Upper lobe of left lung (tissue), 6 donors: ENCODE measurements around the gene ARMC8. TPM values are rescaled to one million over a fixed set of nuclear protein-coding genes. Genes with fewer than 3 reads are reported as not detected.
A peak's percentile ranks its signal among the peaks of the same experiment; 100 is the strongest.
"Not testable (repeated sequence)": the region's sequence is repeated elsewhere in the genome, so short reads cannot be mapped to it uniquely, and the experiment has no call there.

Experiments
- ATAC-seq, 2 donors: fragments of 200-7000 bp; cut with Tn5 transposase; one replicate each; pipeline ENCODE4 v1.9.1; 2022; ENCODE audit warnings: mild to moderate bottlenecking in 2 of 2, moderate library complexity in 2 of 2; ENCODE audit not compliant: low FRiP score in 2 of 2
- DNase-seq, 2 donors: peaks; one replicate each; pipeline ENCODE4 v3.0.0-alpha.2; 2019 to 2020
- H3K27ac ChIP-seq, 4 donors: fragments of 200-600 bp; sonication (generic); one replicate each; pipeline ENCODE4 v1.5.1; 2016 to 2019
- H3K27me3 ChIP-seq, 4 donors: fragments of 200-600 bp; sonication (generic); one replicate each; pipeline ENCODE4 v1.5.1; 2017 to 2019
- H3K36me3 ChIP-seq, 4 donors: fragments of 200-600 bp; sonication (generic); one replicate each; pipeline ENCODE4 v1.5.1; 2016 to 2019
- H3K4me1 ChIP-seq, 4 donors: fragments of 200-600 bp; sonication (generic); one replicate each; pipeline ENCODE4 v1.5.1; 2018 to 2019
- H3K4me3 ChIP-seq, 4 donors: fragments of 200-600 bp; sonication (generic); one replicate each; pipeline ENCODE4 v1.5.1; 2017 to 2019; ENCODE audit warnings: mild to moderate bottlenecking in 2 of 4, moderate library complexity in 1 of 4
- H3K9me3 ChIP-seq, 4 donors: fragments of 200-600 bp; sonication (generic); one replicate each; pipeline ENCODE4 v1.5.1; 2018 to 2019
- EP300 ChIP-seq, 4 donors: sonication (generic); formaldehyde crosslinking; IDR thresholded peaks; one replicate each; pipeline ENCODE4 v1.5.1; 2017; ENCODE audit warnings: antibody characterized with exemption in 4 of 4, control low read depth in 2 of 4
- POLR2A ChIP-seq, 4 donors: fragments of 450-650 bp; IDR thresholded peaks; one replicate each; pipeline ENCODE4 v1.5.1; 2016 to 2017; ENCODE audit warnings: antibody characterized with exemption in 4 of 4, mild to moderate bottlenecking in 2 of 4
- POLR2AphosphoS5 ChIP-seq, 2 donors: sonication (generic); formaldehyde crosslinking; IDR thresholded peaks; one replicate each; pipeline ENCODE4 v1.5.1; 2017; ENCODE audit warnings: antibody characterized with exemption in 2 of 2
- WGBS, 2 donors: methylation state at CpG; one replicate each; pipeline ENCODE4 v1.1.5; 2017 to 2018; 5-methylcytosine and 5-hydroxymethylcytosine counted together
- total RNA-seq, 6 donors: library from RNA; depleted of rRNA in 4 of 6; stranded (reverse); fragments of >200 nt in 4 of 6; gene quantifications; one replicate each; pipeline versions ENCODE4 v1.1.0 to v1.2.1, GENCODE V29; 2016 to 2021
- TF ChIP-seq, protein P1 (sequence below), 6 experiments: fragments of 450-650 bp in 4 of 6; fragments of 200-600 bp in 2 of 6; sonication (generic) in 2 of 6; IDR thresholded peaks; one replicate each; pipeline ENCODE4 v1.5.1; 2016 to 2019; ENCODE audit warnings: antibody characterized with exemption in 6 of 6
- donor health status: DM: no; HTN: no; CAD: no; lungs with moderate emphysema.
- donor health status: DM: no; HTN: yes; CAD: no; lungs with severe emphysema.

ARMC8 gene, protein sequence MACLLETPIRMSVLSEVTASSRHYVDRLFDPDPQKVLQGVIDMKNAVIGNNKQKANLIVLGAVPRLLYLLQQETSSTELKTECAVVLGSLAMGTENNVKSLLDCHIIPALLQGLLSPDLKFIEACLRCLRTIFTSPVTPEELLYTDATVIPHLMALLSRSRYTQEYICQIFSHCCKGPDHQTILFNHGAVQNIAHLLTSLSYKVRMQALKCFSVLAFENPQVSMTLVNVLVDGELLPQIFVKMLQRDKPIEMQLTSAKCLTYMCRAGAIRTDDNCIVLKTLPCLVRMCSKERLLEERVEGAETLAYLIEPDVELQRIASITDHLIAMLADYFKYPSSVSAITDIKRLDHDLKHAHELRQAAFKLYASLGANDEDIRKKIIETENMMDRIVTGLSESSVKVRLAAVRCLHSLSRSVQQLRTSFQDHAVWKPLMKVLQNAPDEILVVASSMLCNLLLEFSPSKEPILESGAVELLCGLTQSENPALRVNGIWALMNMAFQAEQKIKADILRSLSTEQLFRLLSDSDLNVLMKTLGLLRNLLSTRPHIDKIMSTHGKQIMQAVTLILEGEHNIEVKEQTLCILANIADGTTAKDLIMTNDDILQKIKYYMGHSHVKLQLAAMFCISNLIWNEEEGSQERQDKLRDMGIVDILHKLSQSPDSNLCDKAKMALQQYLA
- total RNA-seq, result 10 to 100 TPM; 40.2 to 67.4 (median 48.1) TPM

DNA sequence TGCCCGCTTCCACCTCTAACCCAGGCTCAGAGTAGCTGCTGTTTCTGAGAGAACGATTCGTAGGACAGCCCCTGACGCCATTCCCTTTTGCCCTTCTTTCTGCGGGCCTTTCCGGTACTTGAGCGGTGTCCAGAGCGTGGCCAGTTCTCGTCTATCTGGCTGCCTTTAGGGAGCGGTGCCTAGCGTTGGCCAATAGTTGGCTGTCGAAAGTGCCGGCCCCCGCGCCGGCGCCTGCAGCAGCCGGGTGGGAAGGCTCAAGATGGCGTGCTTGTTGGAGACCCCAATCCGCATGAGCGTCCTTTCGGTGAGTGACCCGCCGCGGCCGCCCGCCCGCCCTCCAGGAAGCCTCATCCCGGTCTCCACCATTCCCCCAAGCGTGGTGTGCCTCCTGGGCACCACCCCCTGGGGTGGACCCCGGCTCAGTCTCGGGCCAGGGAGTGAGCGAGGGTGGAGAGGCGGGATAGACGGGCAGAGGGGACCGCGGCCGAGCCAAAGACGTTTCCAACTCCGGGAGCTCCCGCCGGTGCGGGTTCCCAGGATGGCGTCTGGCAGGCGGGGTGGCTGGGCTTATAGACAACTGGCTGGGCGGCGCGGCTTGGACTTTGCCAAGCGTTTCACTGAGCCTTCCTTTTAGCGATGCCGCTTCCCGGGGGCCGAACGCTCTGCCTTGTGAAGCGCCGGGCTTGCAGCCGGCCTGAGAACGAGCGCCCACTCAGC is at the start of gene ARMC8:
Gene ARMC8 (plus strand): TSS at position 6 of the 717 bp plus-strand sequence. CDS start 254 bp downstream, at position 260.
- H3K36me3 ChIP-seq, result no peaks in the 10 kb centered on the region
- TF ChIP-seq POLR2AphosphoS5 (IDR thresholded peaks at IDR 0.05) (peak; percentile 66 to 89), POLR2A (IDR thresholded peaks at IDR 0.05) (peak in 3 of 4 donors; percentile 70 to 80 (median 76)), EP300 (IDR thresholded peaks at IDR 0.05) (no peak)
- TF ChIP-seq, protein P1, sequence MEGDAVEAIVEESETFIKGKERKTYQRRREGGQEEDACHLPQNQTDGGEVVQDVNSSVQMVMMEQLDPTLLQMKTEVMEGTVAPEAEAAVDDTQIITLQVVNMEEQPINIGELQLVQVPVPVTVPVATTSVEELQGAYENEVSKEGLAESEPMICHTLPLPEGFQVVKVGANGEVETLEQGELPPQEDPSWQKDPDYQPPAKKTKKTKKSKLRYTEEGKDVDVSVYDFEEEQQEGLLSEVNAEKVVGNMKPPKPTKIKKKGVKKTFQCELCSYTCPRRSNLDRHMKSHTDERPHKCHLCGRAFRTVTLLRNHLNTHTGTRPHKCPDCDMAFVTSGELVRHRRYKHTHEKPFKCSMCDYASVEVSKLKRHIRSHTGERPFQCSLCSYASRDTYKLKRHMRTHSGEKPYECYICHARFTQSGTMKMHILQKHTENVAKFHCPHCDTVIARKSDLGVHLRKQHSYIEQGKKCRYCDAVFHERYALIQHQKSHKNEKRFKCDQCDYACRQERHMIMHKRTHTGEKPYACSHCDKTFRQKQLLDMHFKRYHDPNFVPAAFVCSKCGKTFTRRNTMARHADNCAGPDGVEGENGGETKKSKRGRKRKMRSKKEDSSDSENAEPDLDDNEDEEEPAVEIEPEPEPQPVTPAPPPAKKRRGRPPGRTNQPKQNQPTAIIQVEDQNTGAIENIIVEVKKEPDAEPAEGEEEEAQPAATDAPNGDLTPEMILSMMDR (IDR thresholded peaks at IDR 0.05), result peak in 1 of 6 experiments; percentile 9
- H3K27me3 ChIP-seq, result no peaks in the 10 kb centered on the region
- WGBS, 2 donors, result 1 to 2% methylated on average over 11 to 22 of the region's 59 CpGs
- peak within 1 kb of the TSS; percentile 96 to 99 (median 97) for H3K27ac ChIP-seq
- peak within 1 kb of the TSS; percentile 73 to 95 (median 82) for H3K4me3 ChIP-seq
- DNase-seq, result peak; percentile 50 to 93
- H3K9me3 ChIP-seq, result no peaks in the 10 kb centered on the region
- ATAC-seq, result peak; percentile 84
- peaks cover 20 to 30% (median 22%) of the 10 kb centered on the region in 4 donors for H3K4me1 ChIP-seq

DNA sequence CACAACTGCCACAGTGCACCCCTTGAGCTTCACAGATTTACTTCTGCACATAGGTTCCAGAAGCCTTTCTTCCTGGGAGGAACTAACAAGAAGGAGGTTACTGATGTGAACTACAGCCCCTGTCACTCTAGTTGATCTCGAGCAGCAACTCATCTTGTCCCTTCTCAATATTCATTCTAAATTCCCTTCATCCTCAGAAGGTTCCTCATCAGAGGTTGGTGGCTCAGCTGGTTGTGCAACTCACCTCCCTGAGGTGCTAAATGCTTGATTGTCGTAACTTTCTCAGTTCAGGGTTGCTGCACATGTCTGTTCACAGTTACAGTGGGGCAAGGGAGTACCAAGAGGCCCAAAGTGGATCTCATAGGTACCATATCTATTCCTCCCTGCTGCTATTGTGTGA is 49.2 kb upstream of the ARMC8 start:
- H3K27me3 ChIP-seq, result no peaks in the 10 kb centered on the region
- H3K9me3 ChIP-seq, result no peaks in the 10 kb centered on the region
- H3K4me3 ChIP-seq, result no peak overlapping the region
- TF ChIP-seq EP300 (IDR thresholded peaks at IDR 0.05) (no peak), POLR2AphosphoS5 (IDR thresholded peaks at IDR 0.05) (no peak), POLR2A (IDR thresholded peaks at IDR 0.05) (no peak)
- TF ChIP-seq, protein P1 (IDR thresholded peaks at IDR 0.05), result no peak
- 47 to 71% methylated on average over 2 of the region's 2 CpGs for whole genome bisulfite sequencing, 2 donors
- peak in 1 of 2 donors; percentile 17 for ATAC-seq
- no peaks in the 10 kb centered on the region for H3K36me3 ChIP-seq
- peak in 1 of 2 donors; percentile 24 for DNase-seq
- H3K27ac ChIP-seq, result peak overlapping the region in 1 of 4 donors; percentile 57
- H3K4me1 ChIP-seq, result peaks cover 0 to 18% (median 6%) of the 10 kb centered on the region in 4 donors

DNA sequence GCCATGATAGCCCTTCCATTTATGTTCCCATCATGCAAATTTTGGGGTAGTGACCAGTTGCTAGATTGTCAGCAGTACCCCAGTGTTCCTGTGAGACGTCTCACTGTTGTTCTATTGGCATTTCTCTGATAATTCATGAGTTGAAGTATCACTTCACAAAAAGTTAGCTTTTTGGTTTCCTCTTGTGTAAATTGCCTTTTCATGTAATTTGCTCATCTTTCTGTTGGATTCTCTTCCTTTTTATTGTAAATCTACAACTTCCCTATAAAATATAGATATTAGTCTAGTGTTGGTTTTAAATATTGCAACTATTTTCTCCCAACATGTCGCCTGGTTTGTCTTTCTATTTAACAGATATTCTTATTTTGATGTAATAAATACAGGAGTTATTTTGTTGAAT is 47.4 kb upstream of the ARMC8 start:
- TF ChIP-seq POLR2AphosphoS5 (IDR thresholded peaks at IDR 0.05) (no peak), EP300 (IDR thresholded peaks at IDR 0.05) (no peak)
- TF ChIP-seq, protein P1 (IDR thresholded peaks at IDR 0.05), result no peak
- Histone ChIP-seq H3K9me3 (no peaks in the 10 kb centered on the region), H3K4me3 (no peak overlapping the region), H3K36me3 (no peaks in the 10 kb centered on the region), H3K27me3 (no peaks in the 10 kb centered on the region), H3K4me1 (peaks cover 0 to 18% (median 6%) of the 10 kb centered on the region in 4 donors), H3K27ac (no peak overlapping the region)
- no peak for DNase-seq
- 60 to 69% methylated on average over 2 of the region's 2 CpGs for WGBS, 2 donors
- no peak for ATAC-seq

DNA sequence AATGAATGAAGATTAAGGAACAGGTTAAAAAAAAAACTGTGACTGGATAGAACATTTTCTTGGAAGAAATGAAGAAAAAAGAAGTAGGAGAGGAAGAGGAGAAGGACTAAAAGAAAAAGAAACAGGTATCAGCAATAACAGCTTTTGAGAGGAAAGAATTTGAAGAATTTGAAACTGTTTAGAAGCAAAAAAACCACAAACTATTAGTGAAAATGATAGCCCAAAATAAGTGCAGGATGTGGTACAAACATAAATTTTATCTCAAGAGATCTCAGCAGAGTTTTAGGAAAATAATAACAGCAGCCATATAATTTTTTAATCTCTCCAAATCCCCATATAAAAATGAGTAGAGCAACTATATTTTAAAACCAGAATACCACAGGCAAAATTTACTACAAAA is 46.2 kb upstream of the ARMC8 start:
- Histone ChIP-seq H3K27ac (no peak overlapping the region), H3K27me3 (no peaks in the 10 kb centered on the region), H3K4me3 (no peak overlapping the region), H3K36me3 (no peaks in the 10 kb centered on the region), H3K9me3 (no peaks in the 10 kb centered on the region), H3K4me1 (peaks cover 0 to 12% (median 2%) of the 10 kb centered on the region in 4 donors)
- TF ChIP-seq EP300 (IDR thresholded peaks at IDR 0.05), result no peak
- TF ChIP-seq POLR2A (IDR thresholded peaks at IDR 0.05), result no peak
- TF ChIP-seq, protein P1 (IDR thresholded peaks at IDR 0.05), result no peak
- TF ChIP-seq POLR2AphosphoS5 (IDR thresholded peaks at IDR 0.05), result no peak
- no peak for DNase-seq
- ATAC-seq, result no peak

DNA sequence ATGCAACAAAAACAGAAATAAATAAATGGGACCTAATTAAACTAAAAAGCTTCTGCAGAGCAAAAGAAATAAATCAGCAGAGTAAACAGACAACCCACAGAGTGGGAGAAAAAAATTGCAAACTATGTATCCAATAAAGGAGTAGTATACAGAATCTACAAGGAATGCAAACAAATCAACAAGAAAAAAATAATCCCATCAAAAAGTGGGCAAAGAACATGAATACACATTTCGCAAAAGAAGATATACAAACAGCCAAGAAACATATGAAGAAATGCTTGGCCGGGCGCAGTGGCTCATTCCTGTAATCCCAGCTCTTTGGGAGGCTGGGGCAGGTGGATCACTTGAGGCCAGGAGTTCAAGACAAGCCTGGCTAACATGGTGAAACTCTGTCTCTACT is 44.9 kb upstream of the ARMC8 start:
- H3K4me3 ChIP-seq, H3K27me3 ChIP-seq, H3K27ac ChIP-seq, H3K4me1 ChIP-seq, ATAC-seq, H3K9me3 ChIP-seq, DNase-seq, H3K36me3 ChIP-seq: not testable (repeated sequence)
- WGBS, 2 donors, result 84 to 95% methylated on average over 3 of the region's 3 CpGs
